ENCODE results near the gene RAN. TPM values are rescaled to one million over a fixed set of nuclear protein-coding genes. Genes with fewer than 3 reads are reported as not detected.
A peak's percentile ranks its signal among the peaks of the same experiment; 100 is the strongest.

The RAN gene
- total RNA-seq, 3 donors from 2014 or later, result 157 to 186 (median 162) TPM

DNA sequence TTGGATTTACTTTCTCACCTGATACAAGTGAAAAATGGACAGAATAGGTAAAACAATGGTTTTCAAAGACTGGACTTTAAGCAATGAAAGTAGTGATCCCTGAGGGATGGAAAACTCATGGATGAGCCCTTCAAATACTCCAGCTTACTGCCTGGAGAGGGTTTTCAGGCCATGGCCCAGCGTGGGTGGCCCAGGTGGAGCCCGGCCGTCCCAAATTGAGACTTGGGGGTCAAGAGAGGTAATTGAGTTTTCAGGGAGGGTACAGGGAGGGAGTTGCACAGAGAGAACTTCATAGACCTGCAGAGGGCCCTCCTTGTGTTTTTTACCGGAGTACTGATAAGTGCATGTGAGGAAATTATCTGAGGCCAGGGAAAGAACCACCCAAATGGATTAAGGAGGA, 37.2 kb downstream of the RAN start:
- no peaks in the 10 kb centered on the region for H3K36me3 ChIP-seq
- H3K4me1 ChIP-seq, result no peaks in the 10 kb centered on the region
- no peaks in the 10 kb centered on the region for H3K27me3 ChIP-seq
- no peak overlapping the region for H3K4me3 ChIP-seq
- no peak overlapping the region for H3K27ac ChIP-seq
- intact Hi-C loops (cut with DNase I; ENCODE audit: low total_unique reads), result no loop called here
- TF ChIP-seq, protein P1, sequence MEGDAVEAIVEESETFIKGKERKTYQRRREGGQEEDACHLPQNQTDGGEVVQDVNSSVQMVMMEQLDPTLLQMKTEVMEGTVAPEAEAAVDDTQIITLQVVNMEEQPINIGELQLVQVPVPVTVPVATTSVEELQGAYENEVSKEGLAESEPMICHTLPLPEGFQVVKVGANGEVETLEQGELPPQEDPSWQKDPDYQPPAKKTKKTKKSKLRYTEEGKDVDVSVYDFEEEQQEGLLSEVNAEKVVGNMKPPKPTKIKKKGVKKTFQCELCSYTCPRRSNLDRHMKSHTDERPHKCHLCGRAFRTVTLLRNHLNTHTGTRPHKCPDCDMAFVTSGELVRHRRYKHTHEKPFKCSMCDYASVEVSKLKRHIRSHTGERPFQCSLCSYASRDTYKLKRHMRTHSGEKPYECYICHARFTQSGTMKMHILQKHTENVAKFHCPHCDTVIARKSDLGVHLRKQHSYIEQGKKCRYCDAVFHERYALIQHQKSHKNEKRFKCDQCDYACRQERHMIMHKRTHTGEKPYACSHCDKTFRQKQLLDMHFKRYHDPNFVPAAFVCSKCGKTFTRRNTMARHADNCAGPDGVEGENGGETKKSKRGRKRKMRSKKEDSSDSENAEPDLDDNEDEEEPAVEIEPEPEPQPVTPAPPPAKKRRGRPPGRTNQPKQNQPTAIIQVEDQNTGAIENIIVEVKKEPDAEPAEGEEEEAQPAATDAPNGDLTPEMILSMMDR (IDR thresholded peaks at IDR 0.05), result no peak
- TF ChIP-seq POLR2A (IDR thresholded peaks at IDR 0.05), result no peak
- TF ChIP-seq POLR2AphosphoS5 (IDR thresholded peaks at IDR 0.05), result no peak
- DNase-seq (ENCODE audit: low spot score in 2 of 2), result no peak
- H3K9me3 ChIP-seq, result peaks cover 0 to 23% of the 10 kb centered on the region in 2 donors

DNA sequence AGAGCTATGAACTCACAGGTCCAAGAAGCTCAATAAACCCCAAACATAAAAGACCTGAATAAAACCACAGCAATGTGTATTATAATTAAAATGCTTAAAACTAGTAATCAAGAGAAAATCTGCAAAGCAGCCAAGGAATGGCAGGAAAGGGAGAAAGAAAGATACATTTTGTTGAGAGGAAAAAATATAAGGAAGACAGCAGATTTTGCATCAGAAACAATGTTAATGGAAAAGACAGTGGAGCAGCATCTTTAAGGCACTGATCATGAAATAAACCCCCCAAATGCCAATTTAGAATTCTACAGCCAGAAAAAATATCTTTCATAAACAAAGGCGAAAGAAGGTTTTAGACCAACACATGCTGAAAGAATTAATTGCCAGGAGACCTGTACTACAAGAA, 39.3 kb downstream of the RAN start:
- Histone ChIP-seq H3K4me3 (no peak overlapping the region), H3K27ac (no peak overlapping the region), H3K36me3 (no peaks in the 10 kb centered on the region), H3K9me3 (peaks cover 0 to 23% of the 10 kb centered on the region in 2 donors), H3K4me1 (no peaks in the 10 kb centered on the region), H3K27me3 (peaks cover 0 to 5% of the 10 kb centered on the region in 2 donors)
- intact Hi-C loops (cut with DNase I; ENCODE audit: low total_unique reads), result no loop called here
- TF ChIP-seq POLR2A (IDR thresholded peaks at IDR 0.05) (no peak), POLR2AphosphoS5 (IDR thresholded peaks at IDR 0.05) (no peak)
- TF ChIP-seq, protein P1 (IDR thresholded peaks at IDR 0.05), result no peak
- DNase-seq (ENCODE audit: low spot score in 2 of 2), result no peak

DNA sequence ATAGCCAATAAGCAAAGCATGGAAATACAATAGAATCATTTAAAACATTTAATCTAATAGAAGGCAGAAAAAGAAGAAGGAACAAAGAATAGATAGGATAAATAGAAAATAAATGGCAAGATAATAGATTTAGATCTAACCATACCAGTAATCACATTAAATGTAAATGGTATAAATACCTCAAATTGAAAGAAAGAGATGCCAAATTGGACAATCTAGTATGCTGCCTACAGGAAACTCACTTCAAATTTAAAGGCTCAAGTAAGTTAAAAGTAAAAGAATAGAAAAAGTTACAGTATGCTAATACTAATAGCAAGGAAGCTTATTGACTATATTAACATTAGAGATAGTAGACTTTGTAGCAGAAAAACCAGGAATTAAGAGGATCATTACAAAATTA, 40.1 kb downstream of the RAN start:
- TF ChIP-seq POLR2AphosphoS5 (IDR thresholded peaks at IDR 0.05) (no peak), POLR2A (IDR thresholded peaks at IDR 0.05) (no peak)
- TF ChIP-seq, protein P1 (IDR thresholded peaks at IDR 0.05), result no peak
- no peaks in the 10 kb centered on the region for H3K36me3 ChIP-seq
- intact Hi-C loops (cut with DNase I; ENCODE audit: low total_unique reads), result no loop called here
- peaks cover 0 to 8% of the 10 kb centered on the region in 2 donors for H3K27me3 ChIP-seq
- no peak for DNase-seq (ENCODE audit: low spot score in 2 of 2)
- no peaks in the 10 kb centered on the region for H3K4me1 ChIP-seq
- no peak overlapping the region for H3K4me3 ChIP-seq
- peaks cover 0 to 23% of the 10 kb centered on the region in 2 donors for H3K9me3 ChIP-seq
- no peak overlapping the region for H3K27ac ChIP-seq

DNA sequence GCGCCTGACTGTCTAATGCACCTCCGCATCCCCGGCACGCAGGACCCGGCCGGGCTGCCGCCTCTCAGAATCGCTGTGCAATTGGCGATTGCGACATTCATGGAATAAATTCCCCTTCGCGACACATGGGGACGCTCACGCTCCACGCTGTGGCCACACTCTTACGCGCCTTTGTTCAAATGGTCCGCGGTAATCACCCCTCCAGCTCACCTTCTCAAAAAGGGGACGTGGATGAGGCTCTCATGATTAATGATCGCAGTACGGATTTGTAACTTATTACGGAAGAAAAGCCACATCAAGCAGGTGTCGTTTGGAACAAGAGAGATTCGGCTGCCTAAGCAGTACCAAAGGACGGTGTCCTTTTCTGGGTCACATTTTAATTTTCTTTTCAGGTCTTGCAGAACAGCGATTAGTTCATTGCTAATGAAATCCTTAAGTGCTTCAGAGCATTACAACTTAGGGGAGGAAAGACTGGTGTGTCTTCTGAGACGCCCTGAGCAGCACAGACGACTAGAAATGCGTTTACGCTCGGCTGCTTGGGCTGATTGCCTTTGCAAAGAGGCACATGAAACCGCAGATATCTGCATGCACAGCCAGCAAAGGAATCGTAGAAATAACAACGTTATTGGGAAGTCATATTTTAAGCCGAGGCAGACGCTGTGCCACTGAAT, 44.5 kb downstream of the RAN start:
- Histone ChIP-seq H3K9me3 (peaks cover 0 to 11% of the 10 kb centered on the region in 2 donors), H3K27ac (no peak overlapping the region), H3K36me3 (no peaks in the 10 kb centered on the region), H3K4me1 (no peaks in the 10 kb centered on the region), H3K27me3 (peaks cover 0 to 19% of the 10 kb centered on the region in 2 donors), H3K4me3 (peak overlapping the region in 2 of 3 donors; percentile 13 to 55)
- no peak for DNase-seq (ENCODE audit: low spot score in 2 of 2)
- intact Hi-C loops (cut with DNase I; ENCODE audit: low total_unique reads), result no loop called here
- TF ChIP-seq POLR2AphosphoS5 (IDR thresholded peaks at IDR 0.05) (peak; percentile 34 to 70 (median 43)), POLR2A (IDR thresholded peaks at IDR 0.05) (no peak)
- TF ChIP-seq, protein P1 (IDR thresholded peaks at IDR 0.05), result peak; percentile 39 to 91 (median 65)

DNA sequence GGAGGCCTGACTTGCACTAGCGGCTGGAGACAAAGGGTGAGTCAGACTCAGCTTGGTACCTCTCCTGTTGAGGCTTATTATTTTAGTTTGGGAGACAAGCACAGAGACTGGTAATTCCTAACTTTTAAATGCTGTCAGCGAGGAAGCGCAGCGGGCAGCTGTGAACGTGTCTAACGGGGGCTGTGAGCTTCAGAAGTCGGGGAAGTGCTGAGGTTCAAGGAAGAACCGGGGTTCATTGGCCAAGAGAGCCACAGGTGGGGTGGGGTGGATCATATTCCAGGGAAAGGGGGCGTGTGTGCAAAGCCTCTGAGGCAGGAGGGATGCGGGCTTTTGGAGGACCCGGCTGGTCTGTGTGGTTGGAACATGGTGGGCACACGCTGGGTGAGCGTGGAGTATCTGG, 45.7 kb downstream of the RAN start:
- intact Hi-C loops (cut with DNase I; ENCODE audit: low total_unique reads), result no loop called here
- TF ChIP-seq, protein P1 (IDR thresholded peaks at IDR 0.05), result no peak
- TF ChIP-seq POLR2A (IDR thresholded peaks at IDR 0.05) (no peak), POLR2AphosphoS5 (IDR thresholded peaks at IDR 0.05) (no peak)
- Histone ChIP-seq H3K9me3 (no peaks in the 10 kb centered on the region), H3K4me1 (no peaks in the 10 kb centered on the region), H3K36me3 (no peaks in the 10 kb centered on the region), H3K27me3 (peaks cover 0 to 19% of the 10 kb centered on the region in 2 donors), H3K27ac (no peak overlapping the region), H3K4me3 (no peak overlapping the region)
- no peak for DNase-seq (ENCODE audit: low spot score in 2 of 2)
